ENCODE measurements around the gene FXYD5.
A peak's percentile ranks its signal among the peaks of the same experiment; 100 is the strongest.
"Not testable (repeated sequence)": the region's sequence is repeated elsewhere in the genome, so short reads cannot be mapped to it uniquely, and the experiment has no call there.

FXYD5 gene

GRCh38 chr19:35120492-35120891 lies 34.0 kb upstream of the FXYD5 start:
- no peak for DNase-seq

DNA sequence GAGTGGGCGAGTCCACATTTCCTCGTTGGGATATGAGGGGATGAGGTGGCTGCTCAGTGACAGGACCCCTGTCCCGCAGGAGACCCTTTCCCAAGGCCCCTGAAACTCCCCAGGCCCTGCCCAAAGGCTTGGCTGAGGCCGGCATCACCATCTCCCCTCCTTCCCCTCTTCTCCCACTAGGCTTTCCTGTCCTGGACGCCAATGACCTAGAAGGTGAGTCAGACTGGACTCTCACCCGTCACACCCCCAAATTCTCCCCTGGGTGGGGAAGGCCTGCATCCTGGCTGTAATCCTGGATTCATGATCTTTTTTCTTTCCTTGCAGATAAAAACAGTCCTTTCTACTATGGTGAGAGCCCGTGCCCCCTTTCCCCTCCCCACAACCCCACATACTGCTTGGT lies 33.6 kb upstream of the FXYD5 start:
- DNase-seq = no peak

DNA sequence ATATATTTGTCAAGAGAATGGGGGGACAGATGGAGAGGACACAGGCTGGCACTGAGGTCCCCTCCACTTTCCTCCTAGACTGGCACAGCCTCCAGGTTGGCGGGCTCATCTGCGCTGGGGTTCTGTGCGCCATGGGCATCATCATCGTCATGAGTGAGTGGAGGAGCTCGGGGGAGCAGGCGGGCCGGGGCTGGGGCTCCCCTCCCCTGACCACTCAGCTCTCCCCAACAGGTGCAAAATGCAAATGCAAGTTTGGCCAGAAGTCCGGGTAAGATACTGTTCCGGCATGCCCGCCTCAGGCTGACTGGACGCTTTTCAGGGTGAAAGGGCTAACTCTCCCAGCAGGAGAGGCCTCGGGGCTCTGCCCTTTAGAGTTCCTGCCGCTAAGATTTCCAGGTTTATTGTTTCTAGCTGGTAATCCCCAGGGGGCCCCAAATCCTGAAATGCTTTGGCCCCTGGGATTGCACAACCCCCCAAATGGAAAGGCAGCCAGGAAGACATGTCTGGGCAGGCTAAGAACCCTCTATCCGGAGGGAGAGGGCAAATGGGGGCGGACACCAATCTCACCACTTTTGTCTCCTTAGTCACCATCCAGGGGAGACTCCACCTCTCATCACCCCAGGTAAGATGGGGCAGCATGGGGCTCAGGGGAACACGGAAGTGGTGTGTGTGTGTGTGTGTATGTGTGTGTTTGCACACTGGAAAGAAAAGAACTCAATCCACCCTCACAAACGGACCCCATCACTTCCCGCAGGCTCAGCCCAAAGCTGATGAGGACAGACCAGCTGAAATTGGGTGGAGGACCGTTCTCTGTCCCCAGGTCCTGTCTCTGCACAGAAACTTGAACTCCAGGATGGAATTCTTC lies 31.6 kb upstream of the FXYD5 start:
- DNase-seq = no peak

GRCh38 chr19:35123573-35123972 lies 31.0 kb upstream of the FXYD5 start:
- no peak for DNase-seq

DNA sequence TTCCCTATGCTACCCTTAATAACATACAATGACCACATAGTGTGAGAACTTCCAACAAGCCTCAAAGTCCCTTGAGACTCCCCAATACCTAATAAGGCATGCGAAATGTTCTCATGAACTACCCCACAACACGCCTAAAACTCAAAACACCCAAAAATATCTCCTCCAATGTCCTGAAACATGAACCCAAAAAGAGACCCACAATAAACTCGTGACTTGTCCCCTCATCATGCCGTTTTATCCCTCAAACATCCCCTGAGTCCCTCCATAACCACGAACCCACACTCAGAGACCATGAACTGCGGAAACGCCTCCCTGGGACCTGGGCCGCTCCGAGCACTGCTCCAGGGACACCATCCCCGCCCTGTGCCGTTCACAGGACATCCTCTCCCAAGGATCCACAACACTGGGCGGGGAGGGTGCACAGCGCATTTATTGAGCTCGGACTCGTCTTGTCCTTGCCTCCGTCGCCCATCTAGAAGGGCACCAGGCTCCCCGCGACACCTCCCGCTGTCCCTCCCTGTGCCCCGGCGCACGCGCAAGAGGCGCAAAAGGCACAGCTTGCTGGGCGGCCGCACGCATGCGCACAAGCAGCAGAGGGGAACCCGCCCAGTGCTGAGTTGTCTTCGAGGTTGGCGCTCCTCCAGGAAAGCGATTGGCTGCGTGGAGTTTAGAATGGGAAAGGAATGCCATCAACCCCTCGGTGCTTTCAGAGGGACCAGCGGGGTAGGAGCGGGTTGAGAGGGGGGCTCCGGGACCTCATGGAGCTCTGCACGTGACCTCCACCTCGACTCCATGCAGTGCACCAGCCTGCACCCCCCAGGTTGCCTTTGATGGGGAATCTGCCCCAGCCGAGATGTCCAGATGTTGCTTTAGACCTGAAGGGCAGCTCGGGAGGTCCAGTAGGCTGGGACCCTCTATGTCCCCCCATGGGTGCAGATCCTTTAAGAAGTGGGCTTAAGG lies 30.2 kb upstream of the FXYD5 start:
- peak; percentile 92 for DNase-seq

DNA sequence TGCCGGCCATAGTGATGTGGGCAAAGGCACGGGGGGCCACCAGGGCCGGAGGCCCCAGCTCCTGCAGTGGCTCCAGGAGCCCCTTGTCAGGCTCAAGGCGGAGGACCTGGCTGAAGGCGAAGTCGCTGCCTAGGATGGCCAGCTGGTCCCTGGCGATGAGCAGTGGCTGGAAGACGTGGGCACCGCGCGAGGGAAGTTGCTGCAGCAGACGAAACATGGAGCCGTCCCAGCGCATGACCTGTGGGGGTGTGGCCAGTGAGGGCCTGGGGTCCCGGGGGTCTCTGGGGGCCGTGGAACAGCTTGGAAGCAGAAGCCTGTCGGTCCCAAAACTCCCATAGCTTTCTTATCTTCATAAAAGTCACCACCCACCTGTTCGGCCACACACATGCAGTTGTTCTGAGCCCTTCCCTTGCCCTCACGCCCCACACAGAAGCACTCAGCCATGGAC lies 29.2 kb upstream of the FXYD5 start:
- no peak for DNase-seq

DNA sequence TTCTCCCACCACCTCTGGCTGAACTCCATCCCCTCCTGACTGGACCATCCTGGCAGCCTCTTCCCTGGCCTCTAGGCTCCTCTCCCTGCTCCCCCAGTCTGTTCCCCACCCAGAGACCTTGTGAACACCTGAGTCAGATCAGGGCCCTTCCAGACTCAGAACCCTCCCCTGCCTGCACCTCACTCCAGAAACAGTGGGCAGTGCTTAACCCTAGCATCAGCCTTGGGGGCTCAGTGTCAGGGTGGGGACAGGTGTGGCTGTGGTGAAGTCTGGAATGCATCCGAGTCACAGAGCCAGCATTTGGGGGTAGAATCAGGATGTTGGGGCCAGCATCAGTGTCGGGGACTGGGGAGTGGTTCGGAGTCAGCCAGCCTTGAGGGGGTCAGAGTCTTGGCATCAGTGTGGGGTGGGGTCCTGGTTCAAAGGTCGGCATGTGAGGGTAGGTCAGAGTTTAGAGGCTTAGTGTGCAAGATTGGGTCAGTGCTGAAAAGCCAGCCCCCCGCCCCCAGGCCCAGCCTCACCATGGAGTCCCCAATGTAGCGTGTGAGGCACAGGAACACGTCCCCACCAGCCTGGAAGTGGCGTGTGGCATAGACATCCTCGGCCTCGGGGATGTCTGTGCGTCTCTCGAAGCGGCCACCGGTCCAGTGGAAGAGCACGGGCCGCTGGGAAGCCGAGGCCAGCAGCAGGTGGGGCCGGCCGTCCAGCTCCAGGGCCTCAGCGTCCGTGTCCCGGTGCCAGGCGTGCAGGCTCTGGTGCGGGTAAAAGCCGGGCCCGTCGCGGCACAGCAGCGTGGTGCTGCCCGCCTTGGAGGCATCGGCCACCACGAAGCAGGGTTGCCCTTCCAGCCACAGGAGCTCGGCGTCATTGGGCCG lies 28.5 kb upstream of the FXYD5 start:
- DNase-seq = no peak

DNA sequence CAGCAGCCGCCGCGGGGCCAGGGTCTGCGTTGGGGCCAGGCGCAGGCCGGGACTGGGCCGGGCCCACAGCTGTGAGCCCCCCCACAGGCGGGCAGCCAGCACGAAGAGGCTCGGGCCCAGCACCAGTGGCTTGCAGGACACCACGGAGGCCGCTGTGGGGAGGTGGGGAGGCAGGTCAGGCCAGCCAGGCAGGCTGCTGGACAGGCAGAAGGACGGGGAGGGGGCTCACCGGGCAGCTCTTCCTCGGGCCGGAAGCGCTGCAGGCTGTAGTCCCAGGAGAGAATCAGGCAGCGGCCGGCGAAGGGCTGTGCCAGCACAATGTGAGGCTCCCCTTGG lies 27.9 kb upstream of the FXYD5 start:
- DNase-seq = no peak

DNA sequence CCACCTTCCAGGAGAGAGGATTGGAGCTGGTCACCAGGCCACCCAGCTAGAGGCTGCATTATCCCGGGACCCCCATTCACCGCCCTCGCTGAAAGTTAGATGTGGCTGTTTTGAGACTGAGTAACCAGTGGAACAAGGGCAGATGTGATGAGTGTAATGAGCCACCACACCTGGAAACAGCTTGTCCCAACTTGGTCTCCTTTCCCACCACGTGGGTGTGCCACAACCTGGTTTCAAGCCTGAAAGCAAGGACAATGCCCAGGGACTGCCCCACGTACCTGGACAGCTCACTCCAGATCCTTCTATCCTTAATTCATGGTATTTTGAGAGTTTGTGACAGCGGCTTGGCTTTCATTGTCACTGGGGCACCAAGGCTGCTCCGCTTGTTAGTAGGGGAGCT lies 26.7 kb upstream of the FXYD5 start:
- no peak for DNase-seq

GRCh38 chr19:35128398-35129057 lies 26.0 kb upstream of the FXYD5 start:
- DNase-seq = no peak

DNA sequence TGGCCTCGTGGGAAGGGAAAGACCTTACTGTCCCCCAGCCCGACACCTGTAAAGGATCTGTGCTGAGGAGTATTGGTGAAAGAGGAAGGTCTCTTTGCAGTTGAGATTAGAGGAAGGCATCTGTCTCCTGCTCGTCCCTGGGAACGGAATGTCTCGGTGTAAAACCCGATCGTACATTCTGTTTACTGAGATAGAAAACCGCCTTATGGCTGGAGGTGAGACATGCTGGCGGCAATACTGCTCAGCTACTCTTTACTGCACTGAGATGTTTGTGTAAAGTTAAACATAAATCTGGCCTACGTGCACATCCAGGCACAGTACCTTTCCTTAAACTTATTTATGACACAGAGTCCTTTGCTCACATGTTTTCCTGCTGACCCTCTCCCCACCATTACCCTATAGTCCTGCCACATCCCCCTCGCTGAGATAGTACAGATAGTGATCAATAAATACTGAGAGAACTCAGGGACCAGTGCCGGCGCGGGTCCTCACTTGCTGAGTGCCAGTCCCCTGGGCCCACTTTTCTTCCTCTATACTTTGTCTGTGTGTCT lies 24.7 kb upstream of the FXYD5 start:
- DNase-seq = not testable (repeated sequence)

DNA sequence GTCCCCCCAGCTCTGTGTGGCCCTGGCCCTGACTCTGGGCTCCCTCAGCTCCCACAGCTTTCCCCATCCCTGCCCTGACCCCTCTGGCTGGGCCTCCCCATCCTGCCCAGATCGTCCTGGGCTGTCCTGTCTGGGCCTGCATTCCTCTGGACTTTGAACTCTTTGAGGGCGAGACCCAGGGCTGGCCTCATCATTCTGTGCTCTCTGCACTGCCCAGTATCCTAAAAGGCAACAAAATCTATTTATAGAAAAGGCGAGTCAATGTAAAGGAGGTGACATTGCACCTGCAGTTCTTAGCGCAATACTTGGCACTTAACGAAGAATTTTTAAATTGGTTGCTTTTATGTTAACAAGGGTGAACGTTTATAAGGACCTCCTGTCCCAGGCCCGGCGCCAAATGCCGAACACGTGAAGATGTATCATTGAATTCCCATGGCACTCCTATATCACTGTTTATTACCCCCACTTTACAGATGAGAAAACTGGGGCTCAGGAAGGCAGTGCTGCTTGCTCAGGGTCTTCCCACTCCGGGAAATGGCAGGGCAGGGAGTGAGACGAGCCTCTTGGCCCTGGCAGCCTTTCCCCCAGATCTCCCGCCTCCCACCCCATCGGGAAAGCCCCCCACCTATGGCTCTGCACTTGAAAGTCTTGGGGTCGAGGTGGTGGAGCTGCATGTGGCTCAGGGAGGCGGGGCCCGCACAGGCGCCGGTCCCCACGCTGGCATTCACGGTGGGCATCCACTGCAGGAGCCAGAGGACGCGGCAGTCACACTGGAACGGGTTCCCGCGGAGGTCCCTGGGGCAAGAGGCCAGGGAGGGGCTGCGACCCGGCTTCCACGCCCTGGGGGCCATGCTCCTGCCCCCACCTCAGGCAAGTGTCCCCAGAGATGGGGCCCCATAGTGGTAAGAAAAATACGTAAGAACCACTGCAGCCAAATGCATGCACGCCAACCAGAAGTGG lies 23.5 kb upstream of the FXYD5 start:
- no peak for DNase-seq

GRCh38 chr19:35132254-35132653 lies 22.3 kb upstream of the FXYD5 start:
- no peak for DNase-seq

GRCh38 chr19:35133826-35134225 lies 20.7 kb upstream of the FXYD5 start:
- no peak for DNase-seq

GRCh38 chr19:35134601-35135242 lies 19.8 kb upstream of the FXYD5 start, which contains the start of gene LGI4:
Gene LGI4 (minus strand): TSS chr19:35135059. CDS start chr19:35134680, 379 bp downstream.
- DNase-seq = no peak

GRCh38 chr19:35135389-35135909 lies 19.1 kb upstream of the FXYD5 start:
- DNase-seq = peak; percentile 70

DNA sequence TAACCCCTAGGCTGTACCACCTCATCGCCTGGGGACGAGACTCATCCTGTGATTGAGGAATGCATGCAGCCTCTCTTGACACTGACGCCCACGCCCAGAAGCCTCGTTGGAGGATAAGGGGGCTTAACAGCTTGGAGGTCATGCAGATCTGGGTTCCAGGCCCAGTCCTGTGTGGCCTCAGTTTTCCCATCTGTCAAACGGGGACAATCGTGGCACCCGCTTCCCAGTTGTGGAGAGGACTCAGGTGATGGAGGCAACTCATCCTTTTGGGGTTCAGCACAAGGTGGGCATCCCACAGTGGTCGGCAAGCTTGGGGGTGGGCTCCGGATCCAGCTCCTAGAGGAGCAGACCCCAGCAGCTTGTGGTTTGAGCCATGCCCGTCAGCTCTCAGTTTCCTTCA lies 18.3 kb upstream of the FXYD5 start:
- DNase-seq = no peak

- no peak for DNase-seq
These were observed 17.4 kb upstream of the FXYD5 start for GRCh38 chr19:35136977-35137702.

DNA sequence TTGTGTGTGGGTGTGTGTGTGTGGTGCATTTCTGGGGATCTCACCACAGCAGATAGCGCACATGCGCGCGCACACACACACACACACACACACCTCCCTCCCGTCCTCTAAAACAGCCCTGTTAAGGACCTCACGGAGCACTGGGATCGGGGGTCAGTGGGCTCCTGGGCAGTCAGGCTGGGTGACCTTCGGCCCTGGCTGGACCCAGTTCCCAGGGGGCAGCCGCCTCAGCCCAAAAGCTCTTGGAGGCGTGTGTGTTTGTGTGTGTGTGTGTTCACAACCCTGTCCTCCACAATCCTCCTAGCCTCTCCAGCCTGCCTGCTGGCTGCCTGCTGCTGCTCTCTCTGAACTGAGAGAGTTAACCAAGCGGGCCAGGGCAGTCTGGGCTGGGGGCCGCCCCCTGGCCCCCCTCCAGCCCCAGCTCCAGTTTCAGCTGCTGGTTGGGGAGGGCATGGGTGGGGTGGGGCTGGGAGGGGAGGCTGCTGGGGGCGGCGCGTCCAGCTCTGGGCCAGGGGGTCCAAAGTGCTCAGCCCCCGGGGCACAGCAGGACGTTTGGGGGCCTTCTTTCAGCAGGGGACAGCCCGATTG lies 16.1 kb upstream of the FXYD5 start, which contains the start of gene FXYD1:
TSS of gene FXYD1 (plus strand) at position 520 of the 588 bp plus-strand sequence. CDS start 1,256 bp downstream, outside the sequence.
- no peak for DNase-seq
